Placental epithelial cell (primary cell): ENCODE measurements around the gene USH2A. TPM values are rescaled to one million over a fixed set of nuclear protein-coding genes. Genes with fewer than 3 reads are reported as not detected.

Source experiments
- small RNA-seq: library from RNA; depleted of rRNA; stranded (forward); fragments of <200 nt; gene quantifications from one replicate; pipeline ENCODE3, GENCODE V24; 2012
- total RNA-seq: library from RNA; depleted of rRNA; stranded (reverse); fragments of >200 nt; gene quantifications from 2 replicates; pipeline ENCODE4 v1.2.3, GENCODE V29; 2012

USH2A gene
- total RNA-seq = under 0.01 TPM in 1 of 2 replicates, not detected in the other

GRCh38 chr1:216422821-216423520, at the start of gene USH2A:
TSS of gene USH2A (minus strand) at chr1:216423448. CDS start at chr1:216422336, 1,112 bp downstream.

Small RNA genes lying within 50 kb of the gene (small RNA-seq; reads per million reads assigned to genes)
- gene MRPS18BP1 (not detected), gene RF00108 (not detected)
